Stimulated activated CD4-positive, alpha-beta T cell treated with anti-CD3 and anti-CD28 coated beads, Interleukin-4, amount 100 ng/mL, for 4 hours (primary cell): ENCODE data around the gene ZFAND6.
"Not testable (repeated sequence)": the region's sequence is repeated elsewhere in the genome, so short reads cannot be mapped to it uniquely, and the experiment has no call there.

Experiments used
- DNase-seq, 2 experiments: peaks; one replicate each; pipeline ENCODE4 v3.0.0-alpha.2; 2020

ZFAND6 gene

GRCh38 chr15:80099662-80100061, 40.2 kb downstream of the ZFAND6 start:
- DNase-seq = not testable (repeated sequence)

- DNase-seq = no peak
Observed at GRCh38 chr15:80100247-80100646, 40.8 kb downstream of the ZFAND6 start.

GRCh38 chr15:80105193-80105592, 45.7 kb downstream of the ZFAND6 start:
- no peak for DNase-seq

- DNase-seq = no peak
Observed at GRCh38 chr15:80105595-80105994, 46.1 kb downstream of the ZFAND6 start.

GRCh38 chr15:80106051-80106450, 46.6 kb downstream of the ZFAND6 start:
- no peak for DNase-seq

GRCh38 chr15:80107204-80107603, 47.7 kb downstream of the ZFAND6 start:
- DNase-seq = no peak

GRCh38 chr15:80107774-80108173, 48.3 kb downstream of the ZFAND6 start:
- DNase-seq = no peak

GRCh38 chr15:80109388-80109787, 49.9 kb downstream of the ZFAND6 start:
- DNase-seq = no peak

GRCh38 chr15:80110920-80111319, 51.4 kb downstream of the ZFAND6 start:
- no peak for DNase-seq

GRCh38 chr15:80114114-80114513, 54.6 kb downstream of the ZFAND6 start:
- DNase-seq = no peak

GRCh38 chr15:80115021-80115420, 55.5 kb downstream of the ZFAND6 start:
- no peak for DNase-seq

- DNase-seq = no peak
Observed at GRCh38 chr15:80118956-80119355, 59.5 kb downstream of the ZFAND6 start.

- no peak for DNase-seq
Observed at GRCh38 chr15:80120636-80121035, 61.2 kb downstream of the ZFAND6 start.

- no peak for DNase-seq
Observed at GRCh38 chr15:80121546-80121945, 62.1 kb downstream of the ZFAND6 start.

GRCh38 chr15:80123034-80123433, 63.6 kb downstream of the ZFAND6 start:
- DNase-seq = no peak

- not testable (repeated sequence) for DNase-seq
Observed at GRCh38 chr15:80127253-80127652, 67.8 kb downstream of the ZFAND6 start.

- DNase-seq = no peak
Observed at GRCh38 chr15:80127911-80128310, 68.4 kb downstream of the ZFAND6 start.

- no peak for DNase-seq
Observed at GRCh38 chr15:80132382-80132781, 72.9 kb downstream of the ZFAND6 start.

GRCh38 chr15:80136854-80137253, 77.4 kb downstream of the ZFAND6 start:
- DNase-seq = no peak

GRCh38 chr15:80138961-80139360, 79.5 kb downstream of the ZFAND6 start:
- no peak for DNase-seq

GRCh38 chr15:80140909-80141308, 81.4 kb downstream of the ZFAND6 start:
- DNase-seq = no peak

GRCh38 chr15:80141916-80142598, 82.6 kb downstream of the ZFAND6 start:
- no peak for DNase-seq

- no peak for DNase-seq
Observed at GRCh38 chr15:80142646-80143045, 83.2 kb downstream of the ZFAND6 start.

- DNase-seq = no peak
Observed at GRCh38 chr15:80151148-80151547, 91.7 kb downstream of the ZFAND6 start.

GRCh38 chr15:80151576-80151975, 92.1 kb downstream of the ZFAND6 start:
- no peak for DNase-seq
